GM13976 (cell line): Measurements from ENCODE around the gene SERAC1.
"Not testable (repeated sequence)": the region's sequence is repeated elsewhere in the genome, so short reads cannot be mapped to it uniquely, and the experiment has no call there.

Experiments
- DNase-seq: peaks from one replicate; pipeline ENCODE4 v3.0.0; 2012; ENCODE audit warnings: low spot score
- CTCF ChIP-seq: IDR thresholded peaks from 2 replicates; pipeline ENCODE4 v1.5.1; 2012; ENCODE audit warnings: borderline replicate concordance, mild to moderate bottlenecking; ENCODE audit not compliant: insufficient read depth; ENCODE audit errors: extremely low read depth, missing control alignments, control extremely low read depth
- in situ Hi-C: fragments of 300-500 bp; cut with MboI; formaldehyde crosslinking; loops from one replicate; pipeline ENCODE4 v1.12.0; 2022; ENCODE audit warnings: low sequenced_read_pairs, mixed read lengths, inconsistent platforms; ENCODE audit not compliant: unreplicated experiment

Gene SERAC1

GRCh38 chr6:158188591-158188990 is 20.5 kb upstream of the SERAC1 start:
- no peak for DNase-seq
- in situ Hi-C loops, result no loop called here
- no peak for TF ChIP-seq CTCF

GRCh38 chr6:158185729-158186456 is 17.8 kb upstream of the SERAC1 start:
- no peak for DNase-seq

GRCh38 chr6:158184608-158185007 is 16.5 kb upstream of the SERAC1 start:
- no peak for DNase-seq
- in situ Hi-C loops, result no loop called here
- no peak for TF ChIP-seq CTCF

More at GRCh38 chr6:158185729-158186456, 17.8 kb upstream of the SERAC1 start:
- TF ChIP-seq CTCF, result no peak
- in situ Hi-C loops, result no loop called here

- DNase-seq, in situ Hi-C loops: not testable (repeated sequence)
These were observed 15.3 kb upstream of the SERAC1 start for GRCh38 chr6:158183174-158183972.

GRCh38 chr6:158177712-158178111 is 9.7 kb upstream of the SERAC1 start:
- in situ Hi-C loops, result not testable (repeated sequence)

GRCh38 chr6:158175111-158175510 is 7.0 kb upstream of the SERAC1 start:
- no peak for TF ChIP-seq CTCF
- no peak for DNase-seq
- in situ Hi-C loops, result no loop called here

More at GRCh38 chr6:158177712-158178111, 9.7 kb upstream of the SERAC1 start:
- not testable (repeated sequence) for DNase-seq

GRCh38 chr6:158174514-158174913 is 6.5 kb upstream of the SERAC1 start:
- DNase-seq, result no peak
- in situ Hi-C loops, result no loop called here
- no peak for TF ChIP-seq CTCF
